H9 (cell line): ENCODE measurements around the gene MYRIP. TPM values are rescaled to one million over a fixed set of nuclear protein-coding genes. Genes with fewer than 3 reads are reported as not detected.

ENCODE experiments used
- DNase-seq: peaks from one replicate; pipeline ENCODE4 v3.0.0-alpha.2; 2017
- H2AFZ ChIP-seq: one replicate; pipeline ENCODE4 v1.6.1; 2013; ENCODE audit warnings: mild to moderate bottlenecking, low read length, control low read depth, moderate library complexity
- H2AK5ac ChIP-seq: 2 replicates; pipeline ENCODE4 v1.6.1; 2013; ENCODE audit warnings: low read length, control low read depth, mixed read lengths; ENCODE audit not compliant: insufficient read length
- H2BK120ac ChIP-seq: one replicate; pipeline ENCODE4 v1.6.1; 2013; ENCODE audit warnings: low read depth, mild to moderate bottlenecking, low read length, control low read depth, inconsistent platforms; ENCODE audit not compliant: poor library complexity, severe bottlenecking
- H2BK12ac ChIP-seq: 2 replicates; pipeline ENCODE4 v1.6.1; 2013; ENCODE audit warnings: low read length, control low read depth, mixed read lengths, low read depth; ENCODE audit not compliant: insufficient read length
- H2BK15ac ChIP-seq: 2 replicates; pipeline ENCODE4 v1.6.1; 2013; ENCODE audit warnings: low read depth, low read length, control low read depth
- H2BK20ac ChIP-seq: one replicate; pipeline ENCODE4 v1.6.1; 2013; ENCODE audit warnings: low read depth, mild to moderate bottlenecking, low read length, control low read depth, inconsistent platforms; ENCODE audit not compliant: poor library complexity, severe bottlenecking
- H2BK5ac ChIP-seq: 2 replicates; pipeline ENCODE4 v1.6.1; 2013; ENCODE audit warnings: low read length, control low read depth, mixed read lengths; ENCODE audit not compliant: insufficient read length
- H3K14ac ChIP-seq: 2 replicates; pipeline ENCODE4 v1.6.1; 2013; ENCODE audit warnings: low read length, control low read depth; ENCODE audit not compliant: insufficient read depth
- H3K18ac ChIP-seq: 2 replicates; pipeline ENCODE4 v1.6.1; 2013; ENCODE audit warnings: low read depth, mild to moderate bottlenecking, mixed read lengths, low read length, control low read depth; ENCODE audit not compliant: insufficient read length
- H3K23ac ChIP-seq: 2 replicates; pipeline ENCODE4 v1.6.1; 2013; ENCODE audit warnings: low read length, control low read depth, mixed read lengths, low read depth; ENCODE audit not compliant: insufficient read length
- H3K23me2 ChIP-seq: 2 replicates; pipeline ENCODE4 v1.6.1; 2013; ENCODE audit warnings: low read depth, mild to moderate bottlenecking, mixed read lengths, low read length, control low read depth; ENCODE audit not compliant: insufficient read length, poor library complexity, severe bottlenecking
- H3K27ac ChIP-seq: 2 replicates; pipeline ENCODE4 v1.5.1; 2013; ENCODE audit warnings: low read length, control low read depth, mixed read lengths, low read depth; ENCODE audit not compliant: insufficient read length
- H3K27me3 ChIP-seq: 2 replicates; pipeline ENCODE4 v1.6.1; 2013; ENCODE audit warnings: low read length, control low read depth, inconsistent platforms; ENCODE audit not compliant: insufficient read depth
- H3K4ac ChIP-seq: 2 replicates; pipeline ENCODE4 v1.6.1; 2013; ENCODE audit warnings: low read depth, mild to moderate bottlenecking, control low read depth, inconsistent platforms, low read length, moderate library complexity
- H3K4me1 ChIP-seq: 2 replicates; pipeline ENCODE4 v1.6.1; 2013; ENCODE audit warnings: low read length, control low read depth, inconsistent platforms; ENCODE audit not compliant: insufficient read depth
- H3K4me2 ChIP-seq: 2 replicates; pipeline ENCODE4 v1.6.1; 2013; ENCODE audit warnings: low read length, control low read depth, mixed read lengths; ENCODE audit not compliant: insufficient read length, insufficient read depth
- H3K56ac ChIP-seq: 2 replicates; pipeline ENCODE4 v1.6.1; 2013; ENCODE audit warnings: low read depth, mild to moderate bottlenecking, mixed read lengths, low read length, control low read depth; ENCODE audit not compliant: insufficient read length
- H3K79me1 ChIP-seq: 2 replicates; pipeline ENCODE4 v1.6.1; 2013; ENCODE audit warnings: low read depth, mild to moderate bottlenecking, moderate library complexity, low read length, control low read depth, inconsistent platforms; ENCODE audit not compliant: insufficient read depth, poor library complexity, severe bottlenecking
- H3K79me2 ChIP-seq: 2 replicates; pipeline ENCODE4 v1.6.1; 2013; ENCODE audit warnings: low read length, control low read depth, inconsistent platforms; ENCODE audit not compliant: insufficient read depth
- H3K9ac ChIP-seq: 2 replicates; pipeline ENCODE4 v1.6.1; 2013; ENCODE audit warnings: low read length, control low read depth, mixed read lengths; ENCODE audit not compliant: insufficient read length; ENCODE audit errors: extremely low read depth
- H3K9me3 ChIP-seq: one replicate; pipeline ENCODE4 v1.6.1; 2013; ENCODE audit warnings: low read depth, low read length, inconsistent platforms; ENCODE audit not compliant: control insufficient read depth
- H3T11ph ChIP-seq: one replicate; pipeline ENCODE4 v1.6.1; 2013; ENCODE audit warnings: mild to moderate bottlenecking, low read length, control low read depth, inconsistent platforms
- H4K20me1 ChIP-seq: one replicate; pipeline ENCODE4 v1.6.1; 2013; ENCODE audit not compliant: control insufficient read depth, insufficient read length, insufficient read depth
- H4K5ac ChIP-seq: 2 replicates; pipeline ENCODE4 v1.6.1; 2013; ENCODE audit warnings: low read depth, mild to moderate bottlenecking, mixed read lengths, low read length, control low read depth; ENCODE audit not compliant: insufficient read length
- H4K8ac ChIP-seq: replicated peaks from 2 replicates; pipeline ENCODE4 v1.6.1; 2013; ENCODE audit warnings: low read length, control low read depth, mixed read lengths, low read depth; ENCODE audit not compliant: insufficient read length
- H4K91ac ChIP-seq: 2 replicates; pipeline ENCODE4 v1.6.1; 2013; ENCODE audit warnings: low read depth, mild to moderate bottlenecking, moderate library complexity, mixed read lengths, low read length, control low read depth; ENCODE audit not compliant: insufficient read length
- H3K27ac Mint-ChIP-seq, 3 experiments: 2 replicates in 2 of 3; 3 replicates in 1 of 3; pipeline ENCODE4 v1.8.0; 2020 to 2021; ENCODE audit warnings: mixed read lengths in 3 of 3, mild to moderate bottlenecking in 1 of 3, moderate library complexity in 1 of 3
- H3K27me3 Mint-ChIP-seq: 2 replicates; pipeline ENCODE4 v1.8.0; 2021; ENCODE audit warnings: low read depth, mild to moderate bottlenecking, moderate library complexity, mixed read lengths
- H3K36me3 Mint-ChIP-seq, 3 experiments: 2 replicates in 2 of 3; 3 replicates in 1 of 3; pipeline ENCODE4 v1.8.0; 2020 to 2021; ENCODE audit warnings: low read depth in 3 of 3, mixed read lengths in 3 of 3; ENCODE audit not compliant: insufficient read depth in 1 of 3
- H3K4me1 Mint-ChIP-seq, 2 experiments: 2 replicates each; pipeline ENCODE4 v1.8.0; 2020; ENCODE audit warnings: mixed read lengths in 2 of 2
- H3K4me3 Mint-ChIP-seq, 2 experiments: 2 replicates in 1 of 2; 3 replicates in 1 of 2; pipeline ENCODE4 v1.8.0; 2020 to 2021; ENCODE audit warnings: mild to moderate bottlenecking in 2 of 2, mixed read lengths in 2 of 2, moderate library complexity in 1 of 2
- H3K9me3 Mint-ChIP-seq, 2 experiments: 2 replicates in 1 of 2; 3 replicates in 1 of 2; pipeline ENCODE4 v1.8.0; 2020; ENCODE audit warnings: mild to moderate bottlenecking in 2 of 2, mixed read lengths in 2 of 2, moderate library complexity in 1 of 2
- CTCF ChIP-seq: fragments of 200-600 bp; sonication (generic); conservative IDR thresholded peaks from 3 replicates; pipeline ENCODE4 v1.8.0; 2021; ENCODE audit warnings: antibody characterized with exemption, mild to moderate bottlenecking
- WGBS: extraction: QIAGEN DNeasy Blood & Tissue Kit; methylation state at CpG from one replicate; pipeline ENCODE4 v1.1.7; 2013; ENCODE audit warnings: missing lambda C conversion rate, low lambda C conversion rate, mixed read lengths; ENCODE audit not compliant: insufficient read length; ENCODE audit errors: extremely low coverage; 5-methylcytosine and 5-hydroxymethylcytosine counted together
- total RNA-seq: library from RNA; stranded (reverse); gene quantifications from 2 replicates; pipeline ENCODE4 v1.2.1, GENCODE V29; 2021

Gene MYRIP
- total RNA-seq, 1 experiment from 2014 or later = 1.8 TPM

GRCh38 chr3:39933986-39934693, 124.7 kb downstream of the MYRIP start:
- Histone ChIP-seq H3K27me3 (no peaks in the 10 kb centered on the region), H2AK5ac (no peak overlapping the region), H2BK120ac (no peak overlapping the region), H3K9me3 (no peaks in the 10 kb centered on the region), H2BK12ac (no peak overlapping the region), H3K4me2 (no peak overlapping the region), H3K18ac (no peak overlapping the region), H4K20me1 (no peaks in the 10 kb centered on the region), H4K8ac (no peak overlapping the region), H3K4ac (no peak overlapping the region), H2AFZ (no peak overlapping the region), H3K4me1 (peaks cover 2% of the 10 kb centered on the region), H2BK20ac (no peak overlapping the region), H3T11ph (no peak overlapping the region), H2BK15ac (no peak overlapping the region), H4K5ac (no peak overlapping the region), H3K9ac (no peak overlapping the region), H3K79me1 (no peaks in the 10 kb centered on the region), H3K14ac (no peak overlapping the region), H3K23me2 (no peaks in the 10 kb centered on the region), H4K91ac (no peak overlapping the region), H3K23ac (no peak overlapping the region), H3K27ac (no peak overlapping the region), H3K79me2 (no peaks in the 10 kb centered on the region), H2BK5ac (no peak overlapping the region), H3K56ac (no peak overlapping the region)
- H3K36me3 Mint-ChIP-seq = no peaks in the 10 kb centered on the region
- H3K27me3 Mint-ChIP-seq = no peaks in the 10 kb centered on the region; the same call in 1 of the 2 replicates
- no peak for TF ChIP-seq CTCF
- H3K4me1 Mint-ChIP-seq = peaks cover 0 to 12% of the 10 kb centered on the region in 2 experiments; a peak in 2 of 4 replicates
- WGBS = no CpG with 5 or more reads among the region's 1 CpG
- DNase-seq = no peak
- H3K4me3 Mint-ChIP-seq = no peak overlapping the region
- no peaks in the 10 kb centered on the region for H3K9me3 Mint-ChIP-seq
- peak overlapping the region in 1 of 3 experiments; percentile 73; a peak in 2 of 7 replicates for H3K27ac Mint-ChIP-seq
